Neural progenitor cell (in vitro differentiated cells): ENCODE data around the gene NR2C2AP.

Source experiments
- CTCF ChIP-seq: fragments of 200-600 bp; sonication (generic); IDR thresholded peaks from 2 replicates; pipeline ENCODE4 v1.5.1; 2017; ENCODE audit warnings: antibody characterized with exemption, mild to moderate bottlenecking
- EZH2 ChIP-seq: fragments of 200-600 bp; sonication (generic); IDR thresholded peaks from 2 replicates; pipeline ENCODE4 v1.6.1; 2017; ENCODE audit warnings: antibody characterized with exemption, mild to moderate bottlenecking, moderate library complexity

GRCh38 chr19:19234220-19234816 lies 31.1 kb upstream of the NR2C2AP start:
- no peak for TF ChIP-seq CTCF
- no peak for TF ChIP-seq EZH2
